ENCODE data around the gene PDCD1.

DNA sequence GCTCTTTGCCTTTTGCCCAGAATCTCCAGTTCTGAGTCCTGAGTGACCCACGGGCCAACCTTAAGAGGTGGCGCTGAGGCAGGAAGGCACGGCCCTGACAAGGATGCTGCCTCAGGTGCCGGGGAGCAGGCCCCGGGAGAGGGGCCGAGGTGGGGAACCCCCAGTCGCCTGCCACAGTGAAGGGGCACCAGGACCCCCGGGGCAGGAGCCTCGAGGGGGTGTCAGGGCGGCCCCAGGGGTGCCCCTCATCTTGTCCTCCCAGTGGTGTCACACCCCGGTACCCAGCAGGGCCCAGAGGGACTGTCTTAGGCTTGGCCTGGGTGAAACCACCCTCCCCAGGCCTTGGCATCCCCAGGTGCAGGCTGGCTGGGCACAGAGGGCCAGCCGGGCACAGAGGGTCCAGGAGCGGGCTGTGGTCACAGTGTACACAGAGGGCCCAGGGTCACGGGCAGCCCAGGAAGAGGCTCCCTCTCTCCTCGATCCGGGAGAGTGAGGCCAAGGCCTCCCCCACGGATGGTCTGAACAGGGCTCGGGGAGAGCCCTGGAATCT lies 1.0 kb downstream of the PDCD1 start:
- TF ChIP-seq, protein P1, sequence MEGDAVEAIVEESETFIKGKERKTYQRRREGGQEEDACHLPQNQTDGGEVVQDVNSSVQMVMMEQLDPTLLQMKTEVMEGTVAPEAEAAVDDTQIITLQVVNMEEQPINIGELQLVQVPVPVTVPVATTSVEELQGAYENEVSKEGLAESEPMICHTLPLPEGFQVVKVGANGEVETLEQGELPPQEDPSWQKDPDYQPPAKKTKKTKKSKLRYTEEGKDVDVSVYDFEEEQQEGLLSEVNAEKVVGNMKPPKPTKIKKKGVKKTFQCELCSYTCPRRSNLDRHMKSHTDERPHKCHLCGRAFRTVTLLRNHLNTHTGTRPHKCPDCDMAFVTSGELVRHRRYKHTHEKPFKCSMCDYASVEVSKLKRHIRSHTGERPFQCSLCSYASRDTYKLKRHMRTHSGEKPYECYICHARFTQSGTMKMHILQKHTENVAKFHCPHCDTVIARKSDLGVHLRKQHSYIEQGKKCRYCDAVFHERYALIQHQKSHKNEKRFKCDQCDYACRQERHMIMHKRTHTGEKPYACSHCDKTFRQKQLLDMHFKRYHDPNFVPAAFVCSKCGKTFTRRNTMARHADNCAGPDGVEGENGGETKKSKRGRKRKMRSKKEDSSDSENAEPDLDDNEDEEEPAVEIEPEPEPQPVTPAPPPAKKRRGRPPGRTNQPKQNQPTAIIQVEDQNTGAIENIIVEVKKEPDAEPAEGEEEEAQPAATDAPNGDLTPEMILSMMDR (conservative IDR thresholded peaks at IDR 0.05 in 1 of 2, IDR thresholded peaks at IDR 0.05 in 1 of 2; ENCODE audit: low read depth in 1 of 2, low read length in 2 of 2): no peak
- no peak for TF ChIP-seq EZH2 (IDR thresholded peaks at IDR 0.05; ENCODE audit: low read length, missing control alignments)
